Endothelial cell of hepatic sinusoid (primary cell): ENCODE data around the gene HPS4.
"Not testable (repeated sequence)": the region's sequence is repeated elsewhere in the genome, so short reads cannot be mapped to it uniquely, and the experiment has no call there.

Experiments
- in situ Hi-C: cut with HindIII; loops from 2 replicates; pipeline ENCODE4 v1.10.0; 2017; ENCODE audit warnings: low sequenced_read_pairs

The HPS4 gene

DNA sequence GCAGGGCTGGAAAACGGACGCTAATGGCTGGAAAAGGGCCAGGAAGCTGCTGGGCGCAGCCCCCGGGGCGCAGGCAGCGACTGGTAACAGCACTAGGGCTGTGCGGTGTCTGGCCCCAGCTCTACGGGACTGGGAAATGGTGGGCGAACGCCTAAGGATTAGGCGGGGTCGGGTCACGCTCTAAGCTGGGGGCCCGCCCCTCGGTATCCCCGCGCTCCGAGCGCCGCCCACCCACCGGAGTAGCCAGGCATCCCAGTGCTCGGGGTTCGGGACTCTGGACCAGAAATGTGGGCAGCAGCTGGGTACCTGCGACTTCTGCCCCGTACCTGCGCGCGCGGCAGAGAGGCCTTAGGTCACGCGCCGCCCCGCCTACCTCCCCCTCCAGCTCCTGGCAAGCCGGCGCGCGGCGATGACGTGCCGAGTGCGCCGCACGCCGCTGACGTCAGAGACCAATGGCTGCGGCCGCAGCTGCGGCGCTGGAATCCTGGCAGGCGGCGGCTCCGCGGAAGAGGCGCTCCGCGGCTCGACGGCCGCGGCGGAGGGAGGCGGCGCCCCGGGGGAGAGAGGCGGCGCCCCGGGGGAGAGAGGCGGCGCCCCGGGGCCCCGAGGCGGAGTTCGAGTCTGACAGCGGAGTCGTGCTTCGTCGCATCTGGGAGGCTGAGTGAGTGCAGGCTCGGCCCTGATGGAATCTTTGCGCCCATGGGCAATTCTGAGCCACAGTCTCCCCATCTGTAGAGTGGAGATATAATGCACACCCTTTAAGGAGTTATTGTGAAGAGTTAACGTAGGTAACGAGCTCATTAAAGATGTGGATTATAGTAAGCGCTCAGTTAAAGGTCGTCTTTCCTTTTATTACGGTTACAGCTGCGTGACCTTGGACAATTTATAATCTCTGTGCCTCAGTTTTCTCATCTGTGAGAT is at the start of gene HPS4, which contains the start of gene SRRD:
TSS of gene HPS4 (minus strand) at position 345 of the 921 bp plus-strand sequence. CDS start 2,021 bp downstream, outside the sequence.
TSS of gene SRRD (plus strand) at position 439 of the 921 bp plus-strand sequence. CDS start at position 453, 14 bp downstream.
- in situ Hi-C loops, result no loop called here

DNA sequence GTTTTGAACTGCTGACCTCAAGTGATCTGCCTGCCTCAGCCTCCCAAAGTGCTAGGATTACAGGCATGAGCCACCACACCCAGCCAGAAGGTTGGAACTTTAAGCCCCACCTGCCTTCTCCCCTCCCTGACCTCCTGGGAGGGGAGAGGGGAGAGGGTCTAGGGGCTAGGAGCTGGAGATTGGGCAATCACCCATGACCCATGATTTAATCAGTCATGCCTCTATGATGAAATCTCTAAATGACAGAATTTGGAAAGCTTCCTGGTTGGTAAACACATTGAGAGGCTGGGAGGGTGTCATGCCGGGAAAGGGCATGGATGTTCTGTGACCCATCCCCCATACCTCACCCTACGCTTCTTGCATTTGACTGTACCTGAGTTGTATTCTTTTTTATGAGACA is 45.8 kb upstream of the HPS4 start:
- in situ Hi-C loops, result no loop called here

DNA sequence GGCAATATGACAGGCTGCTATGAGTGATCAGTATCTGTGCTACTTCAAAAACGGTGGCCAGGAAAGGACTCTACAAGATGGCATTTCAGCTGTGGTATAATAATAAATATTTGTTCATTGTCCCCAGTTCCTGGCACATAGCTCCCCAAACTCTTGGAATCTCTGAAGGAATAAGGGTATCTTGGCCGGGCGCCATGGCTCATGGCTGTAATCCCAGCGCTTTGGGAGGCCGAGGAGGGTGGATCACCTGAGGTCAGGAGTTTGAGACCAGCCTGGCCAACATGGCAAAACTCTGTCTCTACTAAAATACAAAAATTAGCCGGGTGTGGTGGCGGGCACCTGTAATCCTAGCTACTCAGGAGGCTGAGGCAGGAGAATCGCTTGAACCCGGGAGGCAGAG is 44.9 kb upstream of the HPS4 start:
- in situ Hi-C loops, result not testable (repeated sequence)

DNA sequence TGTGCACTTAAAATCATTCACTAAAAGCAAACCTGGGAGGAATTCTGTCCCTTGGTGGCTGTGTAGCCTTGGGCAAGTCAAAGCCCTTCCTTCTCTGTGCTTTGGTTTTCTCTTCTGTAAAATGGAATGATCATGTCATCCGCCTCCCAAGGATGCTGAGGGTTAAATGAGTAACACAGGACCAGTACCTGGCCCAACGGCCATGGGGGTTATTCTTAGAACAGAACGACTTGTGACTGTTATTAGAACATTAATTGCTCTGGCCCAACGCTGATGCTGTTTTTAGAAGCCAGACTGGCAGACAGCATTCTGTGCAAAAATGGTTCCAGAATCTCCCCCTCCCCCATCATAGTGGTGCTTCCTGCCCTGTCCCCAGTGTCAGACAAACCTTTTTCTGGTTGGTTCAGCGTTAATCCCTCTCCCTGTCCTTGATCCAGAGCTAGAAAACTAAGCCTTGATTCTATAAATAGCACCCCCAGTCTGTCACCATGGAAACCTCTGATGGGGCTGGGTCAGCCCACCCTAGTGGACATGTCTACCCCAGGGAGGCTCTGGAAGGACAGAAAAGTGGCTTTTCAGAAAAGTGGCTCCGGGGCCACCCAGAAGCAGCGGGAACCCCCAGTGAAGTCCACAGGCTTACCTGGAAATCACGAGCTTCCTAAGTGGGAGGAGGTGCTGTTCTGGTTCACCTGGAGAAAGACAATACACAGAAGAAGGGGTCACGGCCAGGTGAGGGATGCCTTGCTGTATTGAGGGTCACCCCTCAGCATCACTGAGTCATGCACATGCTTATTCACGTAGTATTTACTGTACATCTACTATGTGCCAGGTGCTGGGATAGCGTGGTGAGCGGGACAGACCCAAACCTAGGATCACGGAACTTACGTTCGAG is 44.2 kb upstream of the HPS4 start:
- in situ Hi-C loops, result no loop called here

DNA sequence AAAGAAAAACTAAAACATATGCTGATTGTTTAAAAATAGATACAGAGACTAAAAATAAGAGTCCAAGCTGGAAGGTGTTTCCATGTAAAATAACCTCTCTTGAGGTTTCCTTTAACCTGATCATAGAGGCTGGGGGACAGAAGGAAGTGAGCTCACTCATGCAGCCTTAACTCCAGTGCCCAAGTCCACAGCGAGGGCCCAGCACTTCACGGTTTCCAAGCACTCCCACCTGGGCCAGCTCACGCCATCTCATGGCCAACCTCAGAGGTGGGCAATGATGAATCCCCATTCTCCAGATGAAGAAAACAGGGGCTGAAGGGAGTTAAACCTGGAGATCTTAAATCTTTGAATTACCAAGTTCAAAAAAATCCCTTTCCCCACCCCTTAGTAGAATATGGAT is 43.6 kb upstream of the HPS4 start:
- in situ Hi-C loops, result no loop called here

DNA sequence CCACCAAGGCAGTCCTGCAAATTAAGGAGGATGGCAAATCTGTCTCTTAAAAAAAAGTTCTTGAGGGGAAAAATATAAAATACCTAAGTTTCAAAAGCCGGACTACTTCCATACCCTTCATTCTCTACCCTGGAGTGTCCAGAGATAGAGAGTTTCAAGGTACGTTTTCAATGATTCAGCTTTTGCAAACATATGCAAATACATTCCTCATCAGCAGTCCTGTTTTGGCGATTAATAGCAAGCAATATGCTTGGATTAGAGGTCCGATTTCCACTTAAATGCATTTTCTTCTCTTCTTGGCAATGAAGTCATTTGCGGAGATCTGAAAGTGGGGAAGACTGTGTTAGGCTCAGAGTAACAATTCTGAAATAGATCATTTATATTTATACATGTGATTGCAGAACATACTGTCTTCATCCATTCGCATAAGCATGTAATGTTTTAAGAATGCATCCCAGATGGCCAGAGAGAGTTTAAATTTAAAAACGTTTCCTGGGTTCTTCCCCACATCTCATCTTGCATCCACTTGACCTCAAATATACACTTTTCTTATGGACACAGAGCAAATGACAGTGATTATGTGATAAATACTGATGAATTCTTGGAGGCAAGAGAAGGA is 42.5 kb upstream of the HPS4 start:
- in situ Hi-C loops, result no loop called here

DNA sequence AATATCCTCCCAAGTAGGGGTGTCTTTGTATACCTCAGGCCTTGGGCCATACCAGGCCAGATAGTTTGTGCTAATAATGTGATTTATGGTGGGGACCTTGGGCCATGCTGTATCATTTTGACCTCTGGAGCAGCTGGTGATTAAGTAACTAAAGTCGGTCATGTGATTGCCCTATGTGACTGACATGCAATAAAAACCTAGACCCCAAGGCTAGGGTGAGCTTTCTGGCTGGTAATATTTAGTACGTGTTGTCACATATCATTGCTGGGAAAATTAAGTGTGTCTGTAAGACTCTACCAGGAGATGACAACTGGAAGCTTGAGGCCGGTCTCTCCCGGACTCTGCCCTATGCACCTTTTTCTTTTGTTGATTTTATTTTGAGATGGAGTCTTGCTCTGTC is 41.3 kb upstream of the HPS4 start:
- in situ Hi-C loops, result no loop called here

DNA sequence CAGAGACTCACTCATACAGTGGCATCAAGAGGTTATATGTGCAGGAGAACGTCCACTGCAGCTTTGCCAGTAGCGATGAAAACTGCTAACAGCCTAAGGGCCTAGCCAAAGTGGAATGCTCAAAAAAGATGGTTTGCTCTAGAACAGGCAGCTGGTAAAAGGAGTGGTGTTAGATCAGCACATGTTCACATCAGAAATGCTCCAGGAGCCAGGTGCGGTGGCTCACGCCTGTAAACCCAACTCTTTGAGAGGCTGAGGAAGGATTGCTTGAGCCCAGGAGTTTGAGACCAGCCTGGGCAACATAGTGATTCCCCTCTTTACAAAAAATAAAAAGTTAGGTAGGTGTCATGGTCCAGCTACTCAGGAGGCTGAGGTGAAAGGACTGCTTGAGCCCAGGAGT is 39.0 kb upstream of the HPS4 start:
- in situ Hi-C loops, result no loop called here

DNA sequence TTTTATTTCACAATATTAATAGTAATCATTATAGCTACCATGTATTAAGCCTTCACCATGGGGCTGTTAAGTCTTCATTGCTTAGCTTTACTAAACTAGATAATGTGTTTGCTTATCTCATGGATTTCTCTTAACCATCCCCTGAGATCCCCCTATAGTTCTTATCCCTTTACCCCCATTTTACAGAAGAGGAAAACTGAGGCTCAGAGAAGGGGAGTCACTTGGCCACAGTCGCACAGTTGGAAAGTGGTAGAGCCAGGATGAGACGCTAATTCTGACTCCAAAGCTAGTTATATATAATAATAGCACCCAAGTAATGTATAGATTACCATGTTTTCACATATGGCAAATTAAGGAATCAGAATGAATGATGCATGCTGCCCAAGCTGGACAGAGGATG is 38.4 kb upstream of the HPS4 start:
- in situ Hi-C loops, result no loop called here

DNA sequence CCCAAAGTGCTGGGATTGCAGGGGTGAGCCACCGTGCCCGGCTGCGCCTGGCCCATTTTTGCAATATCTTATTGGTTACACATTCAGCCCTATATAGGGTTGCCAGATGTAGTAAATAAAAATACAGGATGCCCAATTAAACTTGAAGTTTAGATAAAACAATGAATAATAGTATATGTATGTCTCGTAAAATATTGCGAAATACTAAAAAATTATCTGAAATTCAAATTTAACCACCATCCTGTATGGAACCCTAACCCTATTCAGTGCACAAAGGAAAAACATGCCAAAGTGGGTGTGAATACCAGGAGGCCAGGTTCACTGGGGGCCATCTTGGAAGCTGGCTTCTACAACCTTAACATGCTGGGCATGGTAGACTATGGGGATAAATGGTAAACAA is 33.8 kb upstream of the HPS4 start:
- in situ Hi-C loops, result no loop called here

DNA sequence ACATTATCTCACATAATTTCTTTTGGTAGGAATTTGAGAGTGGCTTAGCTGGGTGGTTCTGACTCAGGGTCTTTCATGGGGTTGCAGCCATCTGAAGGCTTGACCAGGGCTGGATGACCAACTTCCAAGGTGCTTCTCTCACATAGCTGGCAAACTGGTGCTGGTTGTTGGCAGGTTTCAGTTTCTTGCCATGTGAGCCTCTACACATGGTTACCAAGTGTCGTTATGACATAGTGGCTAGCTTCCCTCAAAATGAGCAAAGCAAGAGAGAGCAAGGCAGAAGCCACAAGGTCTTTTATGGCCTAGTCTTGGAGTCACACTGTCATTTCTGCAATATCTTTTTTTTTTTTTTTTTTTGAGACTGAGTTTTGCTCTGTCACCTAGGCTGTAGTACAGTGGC is 32.9 kb upstream of the HPS4 start:
- in situ Hi-C loops, result no loop called here

DNA sequence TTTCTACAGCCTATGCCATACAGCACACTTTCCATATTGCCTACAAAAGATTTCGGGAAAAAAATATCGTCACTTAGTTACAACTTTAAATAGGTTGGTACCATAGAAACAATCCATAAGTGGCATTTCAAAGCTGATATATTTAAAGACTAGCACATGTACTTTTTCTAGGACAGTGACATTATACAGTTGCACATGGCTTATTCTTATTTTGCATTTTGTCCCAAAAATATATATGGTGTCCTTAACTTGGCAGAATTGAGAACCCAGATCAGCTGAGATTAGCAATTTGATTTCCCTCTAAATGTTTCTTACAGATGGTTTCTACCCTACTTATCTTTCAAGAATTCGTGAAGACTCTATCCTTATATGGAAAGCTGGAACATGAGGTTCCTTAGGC is 32.3 kb upstream of the HPS4 start:
- in situ Hi-C loops, result no loop called here

DNA sequence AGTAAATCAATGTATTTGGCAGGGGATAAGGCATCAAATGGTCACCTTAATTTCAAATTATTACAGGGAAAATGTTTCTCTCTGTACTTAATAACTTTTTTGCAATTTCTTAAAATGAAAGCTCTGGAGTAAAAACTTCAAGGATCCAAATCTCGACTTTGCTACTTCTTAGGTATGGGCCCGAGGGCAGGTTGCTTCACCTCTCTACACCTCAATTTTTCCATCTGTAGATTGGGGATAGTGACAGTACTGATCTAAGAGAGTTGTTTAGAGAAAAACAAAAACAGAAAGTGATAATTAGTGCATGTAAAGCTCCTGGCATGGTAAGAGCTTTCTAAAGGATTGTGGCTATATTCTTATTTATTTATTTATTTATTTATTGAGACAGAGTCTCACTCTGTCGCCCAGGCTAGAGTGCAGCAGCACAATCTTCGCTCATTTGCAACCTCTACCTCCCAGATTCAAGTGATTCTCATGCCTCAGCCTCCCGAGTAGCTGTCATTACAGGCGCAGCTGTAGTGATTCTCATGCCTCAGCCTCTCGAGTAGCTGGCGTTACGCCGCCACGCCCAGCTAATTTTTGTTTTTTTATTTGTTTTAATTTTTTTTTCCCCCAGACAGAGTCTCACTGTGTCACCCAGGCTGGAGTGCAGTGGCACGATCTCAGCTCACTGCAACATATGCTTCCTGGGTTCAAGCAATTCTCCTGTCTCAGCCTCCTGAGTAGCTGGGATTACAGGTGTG is 31.0 kb upstream of the HPS4 start:
- in situ Hi-C loops, result no loop called here

DNA sequence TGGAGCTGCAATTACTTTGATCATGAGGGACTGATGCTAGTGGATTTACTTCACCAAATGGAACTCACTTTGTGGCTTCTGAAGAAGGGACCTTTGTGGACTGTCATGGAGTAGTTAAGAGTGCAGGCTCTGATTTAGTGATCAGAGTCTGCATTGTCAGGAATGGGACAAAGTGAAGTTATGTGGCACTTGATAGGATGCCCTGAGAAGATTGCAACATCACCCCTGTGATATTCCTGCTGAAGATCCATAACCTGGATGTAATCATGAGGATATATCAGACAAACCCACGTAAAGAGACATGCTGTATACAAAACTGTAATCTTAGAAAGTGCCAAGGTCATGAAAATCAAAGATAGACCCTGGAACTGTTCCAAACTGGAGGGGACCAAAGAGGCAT is 30.3 kb upstream of the HPS4 start:
- in situ Hi-C loops, result no loop called here

DNA sequence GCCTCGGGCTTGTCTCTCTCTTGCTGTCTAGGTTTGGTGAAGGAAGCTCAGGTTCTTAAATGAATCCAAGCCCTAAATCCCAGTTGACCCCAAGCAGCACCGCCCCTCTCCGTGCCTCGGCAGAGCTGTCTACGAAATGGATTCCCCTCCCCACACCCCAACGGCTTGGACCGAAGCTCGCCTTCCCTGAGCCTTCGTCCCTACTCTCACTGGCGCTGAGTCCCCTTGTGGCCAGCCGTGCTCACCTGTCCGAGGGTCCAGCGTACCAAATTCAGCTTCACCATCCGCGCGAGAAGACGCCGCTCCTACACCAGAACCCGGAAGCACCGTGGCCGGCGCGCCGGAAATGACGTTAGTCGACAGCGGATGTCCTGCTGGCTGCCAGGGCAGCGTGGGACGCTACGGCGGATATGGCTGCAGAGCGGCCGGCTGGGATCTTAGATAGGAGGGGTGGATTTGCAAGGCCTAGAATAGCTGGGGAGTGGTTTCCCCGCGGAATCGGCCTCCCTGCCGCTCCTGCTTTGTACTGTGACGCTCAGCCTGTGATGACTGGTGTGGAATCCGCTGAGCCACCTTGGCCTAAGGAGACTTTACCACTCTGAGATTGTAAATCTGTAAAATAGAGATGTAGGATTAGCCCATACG is 28.7 kb upstream of the HPS4 start, which contains the start of gene TFIP11:
TSS of gene TFIP11 (minus strand) at position 325 of the 645 bp plus-strand sequence. CDS start 2,201 bp downstream, outside the sequence.
- in situ Hi-C loops, result no loop called here

DNA sequence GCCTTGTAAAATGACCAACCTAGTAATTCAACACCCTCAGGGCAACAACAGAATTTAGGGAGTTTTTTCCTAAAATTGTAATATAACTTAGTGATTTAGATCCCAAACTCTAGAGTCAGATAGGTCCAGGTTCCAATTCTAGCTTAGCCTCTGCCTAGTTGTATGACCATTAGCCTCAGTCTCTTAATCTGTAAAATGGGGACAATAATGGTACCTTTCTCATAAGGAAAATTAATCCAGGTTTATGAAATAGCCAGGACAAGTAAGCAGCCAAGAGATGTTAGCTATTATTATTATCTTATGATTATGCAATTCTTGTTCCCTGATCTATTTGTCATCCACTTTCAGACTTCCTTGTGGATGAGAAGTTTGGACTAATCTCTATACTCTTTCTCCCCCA is 24.6 kb upstream of the HPS4 start:
- in situ Hi-C loops, result loop anchor here (10.0 kb wide), 2 partner anchors 93 to 97 kb away; no protein-coding TSS in a partner anchor

DNA sequence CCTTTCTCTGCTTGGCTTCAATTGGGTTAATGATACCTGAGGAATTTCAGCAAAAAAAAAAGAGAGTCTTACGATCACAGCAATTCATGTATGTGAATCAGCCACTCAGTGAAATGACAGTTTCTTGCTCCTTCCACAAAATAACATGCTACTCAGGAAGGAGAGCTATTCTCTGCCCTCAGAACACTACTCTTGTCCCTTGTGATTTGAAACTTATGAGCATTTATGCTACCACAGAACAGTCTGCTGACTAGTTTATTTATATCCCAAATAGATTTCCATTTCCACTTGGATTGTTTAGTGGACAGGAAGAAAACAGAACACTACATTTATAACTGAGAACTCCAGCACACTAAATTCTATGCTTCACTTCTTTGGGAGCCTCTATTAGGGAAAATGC is 20.2 kb upstream of the HPS4 start:
- in situ Hi-C loops, result loop anchor here (10.0 kb wide), 2 partner anchors 89 to 101 kb away; no protein-coding TSS in a partner anchor

DNA sequence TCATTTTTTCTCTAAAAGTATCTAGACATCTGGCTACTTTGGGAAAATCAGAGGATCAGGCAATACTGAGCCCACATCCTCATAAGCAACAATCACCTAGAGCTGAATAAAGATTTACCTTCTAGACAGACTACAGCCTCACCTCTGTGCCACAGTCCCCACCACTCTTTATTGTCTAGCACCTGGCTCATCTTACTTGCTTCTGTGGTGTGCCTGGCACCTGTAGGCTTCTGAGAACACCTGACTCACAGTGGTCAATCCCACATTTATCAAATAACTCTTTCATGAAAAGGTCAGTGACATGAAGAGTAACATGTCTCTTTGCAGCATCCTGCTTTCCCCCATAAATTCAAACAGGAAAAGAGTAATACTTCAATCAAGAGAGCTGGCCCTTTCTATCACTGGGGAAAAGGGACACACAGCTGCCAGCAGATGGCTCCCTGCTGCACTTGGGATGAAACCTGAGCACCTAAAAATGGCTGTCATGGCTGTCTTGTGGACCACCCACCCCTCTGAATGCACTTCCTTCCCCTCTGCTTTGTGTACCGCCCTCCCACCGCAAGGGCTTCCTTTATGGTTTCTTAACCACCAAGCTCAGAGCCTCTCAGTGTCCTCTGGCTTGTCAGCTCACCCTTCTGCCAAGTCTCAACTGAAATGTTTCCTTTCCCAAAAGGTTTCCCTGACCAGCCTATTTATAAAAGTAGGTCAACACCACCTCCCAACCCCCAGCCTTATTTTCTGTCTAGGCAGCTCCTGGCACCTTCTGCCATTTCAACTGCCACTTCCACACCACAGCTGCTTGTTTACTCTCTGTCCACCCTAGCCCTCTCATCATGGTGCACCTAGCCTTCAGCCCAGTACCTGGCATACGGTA is 19.3 kb upstream of the HPS4 start:
- in situ Hi-C loops, result loop anchor here (10.0 kb wide), 2 partner anchors 88 to 102 kb away; no protein-coding TSS in a partner anchor

DNA sequence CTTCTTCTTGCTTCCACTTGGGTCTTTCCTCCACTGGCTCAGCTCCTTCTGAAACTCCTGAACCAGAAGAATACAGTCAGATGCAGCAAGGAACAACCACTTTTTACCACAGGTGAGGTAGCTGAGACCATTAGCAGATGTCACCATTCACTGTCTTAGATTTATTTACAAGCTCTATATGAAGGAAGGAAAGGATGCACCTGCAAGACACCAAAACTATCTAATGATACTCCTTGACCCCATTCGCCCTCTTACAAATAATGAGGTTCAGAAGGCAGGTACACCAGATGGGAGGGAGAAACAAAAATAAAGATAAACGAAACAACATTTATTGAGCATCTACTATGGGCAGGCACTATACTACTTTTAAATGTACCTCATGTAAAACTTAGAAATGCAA is 18.4 kb upstream of the HPS4 start:
- in situ Hi-C loops, result loop anchor here (10.0 kb wide), 2 partner anchors 87 to 103 kb away; no protein-coding TSS in a partner anchor
